Stimulated activated effector memory CD8-positive, alpha-beta T cell treated with anti-CD3 and anti-CD28 coated beads, Interleukin-12 subunit alpha, Interleukin-12 subunit beta, amount 100 ng/mL, for 72 hours (primary cell): ENCODE results near the gene TTYH1.

ENCODE experiments used
- ATAC-seq: fragments of 150-1000 bp; cut with Tn5 transposase; 2 replicates; pipeline ENCODE4 v1.10.0; 2021
- DNase-seq, 2 donors: peaks; one replicate each; pipeline ENCODE4 v3.0.0; 2021 to 2022; ENCODE audit warnings: low spot score in 2 of 2
- H3K27ac Mint-ChIP-seq: one replicate; pipeline ENCODE4 v1.8.0; 2022; ENCODE audit warnings: mild to moderate bottlenecking, mixed read lengths
- H3K36me3 Mint-ChIP-seq: one replicate; pipeline ENCODE4 v1.8.0; 2022; ENCODE audit warnings: mild to moderate bottlenecking, mixed read lengths
- H3K4me1 Mint-ChIP-seq: one replicate; pipeline ENCODE4 v1.8.0; 2022; ENCODE audit warnings: mixed read lengths
- H3K4me3 Mint-ChIP-seq: one replicate; pipeline ENCODE4 v1.8.0; 2022; ENCODE audit warnings: mild to moderate bottlenecking, mixed read lengths
- H3K9me3 Mint-ChIP-seq: one replicate; pipeline ENCODE4 v1.8.0; 2022; ENCODE audit warnings: mixed read lengths

Gene TTYH1

GRCh38 chr19:54387991-54388801 is 27.1 kb upstream of the TTYH1 start:
- peaks cover 38% of the 10 kb centered on the region for H3K4me1 Mint-ChIP-seq
- no peaks in the 10 kb centered on the region for H3K36me3 Mint-ChIP-seq
- DNase-seq, result peak; percentile 8 to 58
- H3K9me3 Mint-ChIP-seq, result no peaks in the 10 kb centered on the region
- peak; percentile 72 for ATAC-seq
- H3K4me3 Mint-ChIP-seq, result peak overlapping the region; percentile 92
- peak overlapping the region; percentile 84 for H3K27ac Mint-ChIP-seq

GRCh38 chr19:54388802-54389139 is 26.5 kb upstream of the TTYH1 start:
- ATAC-seq, result peak; percentile 86
- Mint-ChIP-seq H3K36me3 (no peaks in the 10 kb centered on the region), H3K4me1 (peaks cover 34% of the 10 kb centered on the region), H3K4me3 (peak overlapping the region; percentile 92), H3K27ac (peak overlapping the region; percentile 84), H3K9me3 (no peaks in the 10 kb centered on the region)
- DNase-seq, result peak in 1 of 2 donors; percentile 57

- DNase-seq (no peak), ATAC-seq (no peak)
- peak overlapping the region; percentile 92 for H3K4me3 Mint-ChIP-seq
- H3K9me3 Mint-ChIP-seq, result no peaks in the 10 kb centered on the region
- no peaks in the 10 kb centered on the region for H3K36me3 Mint-ChIP-seq
- H3K4me1 Mint-ChIP-seq, result peaks cover 34% of the 10 kb centered on the region
- no peak overlapping the region for H3K27ac Mint-ChIP-seq
These were observed 25.7 kb upstream of the TTYH1 start for GRCh38 chr19:54389553-54389952.

- no peaks in the 10 kb centered on the region for H3K36me3 Mint-ChIP-seq
- no peak overlapping the region for H3K4me3 Mint-ChIP-seq
- peak overlapping the region; percentile 56 for H3K27ac Mint-ChIP-seq
- ATAC-seq (peak; percentile 33), DNase-seq (peak; percentile 42 to 72)
- H3K9me3 Mint-ChIP-seq, result no peaks in the 10 kb centered on the region
- H3K4me1 Mint-ChIP-seq, result peaks cover 34% of the 10 kb centered on the region
These were observed 24.2 kb upstream of the TTYH1 start for GRCh38 chr19:54390942-54391577.

GRCh38 chr19:54391589-54392061 is 23.6 kb upstream of the TTYH1 start:
- no peak for DNase-seq
- Mint-ChIP-seq H3K36me3 (no peaks in the 10 kb centered on the region), H3K4me3 (no peak overlapping the region), H3K4me1 (peaks cover 34% of the 10 kb centered on the region), H3K27ac (no peak overlapping the region), H3K9me3 (no peaks in the 10 kb centered on the region)
- no peak for ATAC-seq

- Mint-ChIP-seq H3K9me3 (no peaks in the 10 kb centered on the region), H3K4me3 (no peak overlapping the region), H3K4me1 (peaks cover 34% of the 10 kb centered on the region), H3K27ac (no peak overlapping the region), H3K36me3 (no peaks in the 10 kb centered on the region)
- no peak for ATAC-seq
- no peak for DNase-seq
These were observed 23.2 kb upstream of the TTYH1 start for GRCh38 chr19:54392105-54392504.

GRCh38 chr19:54393381-54393780 is 21.9 kb upstream of the TTYH1 start:
- Mint-ChIP-seq H3K27ac (no peak overlapping the region), H3K36me3 (no peaks in the 10 kb centered on the region), H3K4me1 (peaks cover 25% of the 10 kb centered on the region), H3K9me3 (no peaks in the 10 kb centered on the region), H3K4me3 (no peak overlapping the region)
- no peak for ATAC-seq
- DNase-seq, result no peak

GRCh38 chr19:54395685-54396084 is 19.6 kb upstream of the TTYH1 start:
- Mint-ChIP-seq H3K27ac (no peak overlapping the region), H3K36me3 (no peaks in the 10 kb centered on the region), H3K4me3 (no peak overlapping the region), H3K4me1 (peaks cover 7% of the 10 kb centered on the region), H3K9me3 (no peaks in the 10 kb centered on the region)
- ATAC-seq (no peak), DNase-seq (no peak)

- no peak for DNase-seq
- no peaks in the 10 kb centered on the region for H3K36me3 Mint-ChIP-seq
- H3K4me3 Mint-ChIP-seq, result no peak overlapping the region
- ATAC-seq, result no peak
- H3K27ac Mint-ChIP-seq, result no peak overlapping the region
- no peaks in the 10 kb centered on the region for H3K9me3 Mint-ChIP-seq
- H3K4me1 Mint-ChIP-seq, result no peaks in the 10 kb centered on the region
These were observed 16.1 kb upstream of the TTYH1 start for GRCh38 chr19:54399189-54399588.

- H3K36me3 Mint-ChIP-seq, result no peaks in the 10 kb centered on the region
- H3K4me1 Mint-ChIP-seq, result no peaks in the 10 kb centered on the region
- no peak overlapping the region for H3K4me3 Mint-ChIP-seq
- no peaks in the 10 kb centered on the region for H3K9me3 Mint-ChIP-seq
- DNase-seq (no peak), ATAC-seq (no peak)
- no peak overlapping the region for H3K27ac Mint-ChIP-seq
These were observed 14.4 kb upstream of the TTYH1 start for GRCh38 chr19:54400913-54401312.

- no peak for ATAC-seq
- H3K36me3 Mint-ChIP-seq, result no peaks in the 10 kb centered on the region
- no peak overlapping the region for H3K4me3 Mint-ChIP-seq
- H3K27ac Mint-ChIP-seq, result no peak overlapping the region
- no peak for DNase-seq
- peaks cover under 1% of the 10 kb centered on the region for H3K9me3 Mint-ChIP-seq
- no peaks in the 10 kb centered on the region for H3K4me1 Mint-ChIP-seq
These were observed 12.2 kb upstream of the TTYH1 start for GRCh38 chr19:54403054-54403453.

GRCh38 chr19:54405628-54406027 is 9.6 kb upstream of the TTYH1 start:
- Mint-ChIP-seq H3K36me3 (no peaks in the 10 kb centered on the region), H3K4me1 (no peaks in the 10 kb centered on the region), H3K4me3 (no peak overlapping the region), H3K9me3 (peaks cover 3% of the 10 kb centered on the region), H3K27ac (no peak overlapping the region)
- no peak for DNase-seq
- ATAC-seq, result no peak

GRCh38 chr19:54407780-54408179 is 7.5 kb upstream of the TTYH1 start:
- Mint-ChIP-seq H3K27ac (peak overlapping the region; percentile 70), H3K36me3 (no peaks in the 10 kb centered on the region), H3K4me3 (no peak overlapping the region), H3K9me3 (peaks cover 3% of the 10 kb centered on the region), H3K4me1 (no peaks in the 10 kb centered on the region)
- DNase-seq (no peak), ATAC-seq (no peak)

- peaks cover 6% of the 10 kb centered on the region for H3K36me3 Mint-ChIP-seq
- peaks cover 3% of the 10 kb centered on the region for H3K9me3 Mint-ChIP-seq
- no peaks in the 10 kb centered on the region for H3K4me1 Mint-ChIP-seq
- DNase-seq, result no peak
- peak overlapping the region; percentile 70 for H3K27ac Mint-ChIP-seq
- H3K4me3 Mint-ChIP-seq, result no peak overlapping the region
- ATAC-seq, result no peak
These were observed 6.7 kb upstream of the TTYH1 start for GRCh38 chr19:54408456-54409026.

- H3K36me3 Mint-ChIP-seq, result peaks cover 15% of the 10 kb centered on the region
- H3K27ac Mint-ChIP-seq, result no peak overlapping the region
- ATAC-seq (no peak), DNase-seq (no peak)
- H3K4me3 Mint-ChIP-seq, result no peak overlapping the region
- peaks cover 10% of the 10 kb centered on the region for H3K4me1 Mint-ChIP-seq
- peaks cover 8% of the 10 kb centered on the region for H3K9me3 Mint-ChIP-seq
These were observed 4.2 kb upstream of the TTYH1 start for GRCh38 chr19:54411033-54411432.

- DNase-seq (no peak), ATAC-seq (no peak)
- Mint-ChIP-seq H3K9me3 (peaks cover 8% of the 10 kb centered on the region), H3K36me3 (peaks cover 15% of the 10 kb centered on the region), H3K4me1 (peaks cover 22% of the 10 kb centered on the region), H3K27ac (no peak overlapping the region), H3K4me3 (no peak overlapping the region)
These were observed 2.4 kb upstream of the TTYH1 start for GRCh38 chr19:54412877-54413276.
